GM12892 (cell line): Measurements from ENCODE around the gene NPAS3.

ENCODE experiments used
- POLR2A ChIP-seq: IDR thresholded peaks from 2 replicates; pipeline ENCODE4 v1.6.1; 2011; ENCODE audit warnings: low read depth, low read length, control low read depth
- TAF1 ChIP-seq: IDR thresholded peaks from 2 replicates; pipeline ENCODE4 v1.6.1; 2011; ENCODE audit warnings: low read depth, mild to moderate bottlenecking, control low read depth, low read length, borderline replicate concordance

DNA sequence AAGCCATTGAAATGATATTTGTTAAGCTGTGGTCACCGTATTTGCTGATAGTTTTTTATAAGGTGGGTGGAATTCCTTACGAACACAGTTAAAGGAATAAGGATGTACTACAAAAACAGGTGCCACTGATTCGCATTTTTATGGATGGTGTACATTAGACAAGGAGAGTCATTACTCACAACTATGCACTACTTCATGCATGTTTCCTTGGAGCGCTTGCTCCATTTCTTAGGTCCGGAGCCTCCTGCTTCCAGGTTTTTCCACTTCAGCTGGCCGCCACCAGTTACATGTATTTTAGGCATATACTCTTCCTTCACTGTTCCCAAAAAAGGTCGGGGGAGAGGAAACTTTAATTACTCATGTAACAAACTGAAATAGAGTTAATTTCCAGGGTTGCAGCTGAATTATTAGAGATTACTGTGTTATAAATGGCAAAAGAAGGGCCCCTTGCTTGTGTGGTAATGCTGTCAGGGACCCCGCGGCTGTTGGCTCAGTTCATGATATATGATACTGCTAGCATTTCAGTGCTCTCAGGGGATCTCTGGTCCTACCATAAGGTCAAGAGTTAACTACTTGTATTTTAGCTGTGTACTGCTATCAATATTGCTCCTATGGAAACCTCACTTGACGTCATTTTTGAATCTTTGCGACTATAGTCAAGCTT lies 454.7 kb downstream of the NPAS3 start:
- TF ChIP-seq POLR2A (no peak), TAF1 (no peak)
